Amniotic epithelial cell (primary cell): ENCODE measurements around the gene LRRC37A3.
A peak's percentile ranks its signal among the peaks of the same experiment; 100 is the strongest.
"Not testable (repeated sequence)": the region's sequence is repeated elsewhere in the genome, so short reads cannot be mapped to it uniquely, and the experiment has no call there.

Experiments
- DNase-seq: peaks from one replicate; pipeline ENCODE4 v3.0.0-alpha.2; 2010; ENCODE audit warnings: low read depth

The LRRC37A3 gene

GRCh38 chr17:64834060-64834459, 85.2 kb downstream of the LRRC37A3 start:
- peak; percentile 5 for DNase-seq

GRCh38 chr17:64830631-64831040, 88.6 kb downstream of the LRRC37A3 start:
- not testable (repeated sequence) for DNase-seq

DNA sequence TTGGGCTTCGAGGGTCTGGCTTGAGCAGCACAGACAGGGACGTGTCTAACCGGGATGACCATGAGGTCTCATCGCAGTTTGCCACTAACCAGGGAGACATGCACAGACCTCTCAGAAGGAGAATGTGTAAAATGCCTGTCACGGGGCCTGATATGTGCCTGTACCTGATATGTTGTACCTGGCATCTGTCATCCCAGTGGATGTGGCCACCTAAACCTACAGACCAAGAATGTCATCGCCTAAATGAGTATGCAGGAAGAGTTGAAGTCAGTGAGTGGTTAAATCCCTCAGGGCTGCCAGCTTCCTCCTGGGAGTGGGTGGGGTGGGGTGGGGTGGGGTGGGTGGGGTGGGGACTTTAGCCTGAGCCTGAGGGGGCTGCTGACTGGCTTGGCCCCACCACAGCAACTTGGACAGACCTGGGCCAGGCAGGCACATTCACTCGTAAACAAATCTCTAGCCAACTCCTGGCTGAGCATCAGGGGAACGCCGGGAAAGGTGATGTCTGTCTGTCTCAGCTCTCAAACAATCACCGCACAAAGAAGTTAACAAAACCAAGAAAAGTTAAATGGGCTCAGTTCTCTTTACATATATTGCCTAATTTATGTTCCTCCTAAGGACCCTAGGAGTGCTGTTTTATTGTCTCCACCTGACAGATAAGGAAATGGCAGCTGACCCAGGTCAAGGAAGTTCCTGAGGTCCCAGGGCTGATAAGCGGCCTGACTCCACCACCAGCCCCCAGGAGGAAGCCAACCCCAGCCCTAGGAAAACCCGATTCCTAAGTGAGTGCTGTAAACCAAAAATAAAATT, 89.3 kb downstream of the LRRC37A3 start:
- not testable (repeated sequence) for DNase-seq

DNA sequence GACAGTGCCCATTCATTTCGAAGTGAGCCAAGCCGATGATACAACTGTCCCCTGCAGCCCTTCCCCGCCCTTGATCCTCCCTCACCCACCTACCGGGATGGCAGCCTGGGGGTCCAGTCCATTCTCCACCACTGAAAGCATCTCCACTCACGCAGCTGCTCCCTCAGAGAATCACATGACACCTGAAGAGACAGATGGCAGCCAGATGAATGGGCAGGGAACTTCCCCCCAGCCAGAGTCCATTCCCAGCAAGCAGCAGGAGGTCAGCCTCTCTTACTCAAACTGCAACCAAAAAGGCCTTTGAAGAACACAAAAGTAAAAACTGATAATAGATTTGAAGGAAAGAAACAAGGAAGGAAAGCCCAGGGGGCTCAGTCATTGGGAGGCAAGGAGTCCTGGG, 90.2 kb downstream of the LRRC37A3 start:
- not testable (repeated sequence) for DNase-seq

GRCh38 chr17:64818904-64819303, 100.4 kb downstream of the LRRC37A3 start:
- not testable (repeated sequence) for DNase-seq

- DNase-seq: not testable (repeated sequence)
Observed at GRCh38 chr17:64815833-64816198, 103.5 kb downstream of the LRRC37A3 start.

- not testable (repeated sequence) for DNase-seq
Observed at GRCh38 chr17:64814993-64815832, 104.1 kb downstream of the LRRC37A3 start.

DNA sequence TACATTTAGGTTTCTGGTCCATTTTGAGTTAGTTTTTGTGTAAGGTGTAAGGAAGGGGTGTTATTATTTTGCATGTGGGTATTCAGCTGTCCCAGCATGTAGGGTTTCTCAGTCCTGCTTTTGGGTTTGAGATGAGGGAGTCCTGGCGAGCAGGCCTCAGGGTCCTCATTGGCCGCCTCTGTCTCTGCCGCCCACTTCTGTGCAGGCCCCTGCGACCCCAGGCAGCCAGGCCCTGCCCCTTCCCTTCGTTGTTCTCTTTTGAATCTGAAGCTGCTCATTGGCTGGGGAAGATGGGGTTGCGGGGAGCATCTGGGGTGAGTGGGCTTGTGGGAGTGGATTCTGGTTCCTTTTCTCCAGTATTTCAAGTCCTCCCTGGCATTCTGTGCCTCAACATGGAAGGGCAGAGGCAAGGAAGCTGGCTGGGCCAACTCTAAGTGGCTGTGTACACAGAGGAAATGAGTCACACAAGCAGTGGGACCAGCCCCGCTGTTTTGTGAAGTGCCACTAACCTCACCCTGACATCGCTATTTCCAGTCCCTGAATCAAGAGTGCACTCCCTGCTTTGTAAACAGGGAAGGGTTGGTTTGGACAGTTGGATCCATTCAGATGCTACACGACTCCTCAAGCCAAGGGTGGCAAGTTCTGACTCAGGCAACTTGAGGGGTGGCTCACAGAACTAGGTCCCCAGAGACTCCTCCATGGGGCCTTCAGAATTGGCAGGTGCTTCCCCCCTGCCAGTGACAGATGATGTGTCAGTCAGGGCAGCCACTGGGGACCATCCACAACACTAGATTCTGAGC, 110.9 kb downstream of the LRRC37A3 start:
- DNase-seq: peak; percentile 8
